ENCODE data around the gene LMO4. TPM values are rescaled to one million over a fixed set of nuclear protein-coding genes. Genes with fewer than 3 reads are reported as not detected.

The LMO4 gene
- total RNA-seq, 1 experiment from 2014 or later = 38.5 TPM

DNA sequence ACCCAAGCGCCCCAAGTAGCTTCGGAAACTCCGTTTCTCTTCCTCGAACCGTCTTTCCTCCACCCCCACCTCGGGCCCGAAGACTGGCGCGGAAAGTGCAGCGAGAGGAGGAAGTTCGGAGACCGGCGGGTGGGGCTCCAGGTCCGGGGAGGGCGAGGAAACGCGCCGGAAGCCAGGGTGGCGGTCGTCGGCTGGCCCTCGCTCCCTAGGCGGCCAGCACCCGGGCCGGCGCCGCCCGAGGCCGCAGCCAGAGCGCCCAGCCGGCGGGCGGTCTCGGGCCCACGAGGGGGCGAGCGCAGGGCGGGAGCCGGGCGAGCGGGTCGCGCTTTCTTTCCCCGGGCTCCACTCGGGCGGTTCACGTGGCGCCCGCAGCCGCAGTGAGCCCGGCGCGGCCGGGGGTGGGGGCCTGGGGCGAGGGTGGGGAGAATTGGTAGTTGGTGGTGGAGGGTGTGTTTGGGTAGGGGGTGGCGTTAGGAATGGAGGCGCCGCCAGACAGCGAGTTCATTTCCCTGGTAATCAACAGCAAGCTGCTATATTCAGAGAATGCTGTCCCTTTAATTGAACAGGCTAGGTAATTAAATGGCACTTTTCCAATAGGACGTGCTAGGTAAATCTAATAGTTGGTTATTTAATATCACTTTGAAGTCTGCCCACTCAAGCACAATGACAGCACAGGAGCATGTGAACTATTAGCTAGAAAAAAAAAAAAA, 6.7 kb downstream of the LMO4 start:
- ATAC-seq (peak; percentile 49), DNase-seq (ENCODE audit: low read depth, low spot score) (no peak)
- ChIA-PET CTCF (interaction anchor here (1.2 kb wide), 1 partner anchor 9 kb away, joined by 5 read pairs; no protein-coding TSS in a partner anchor), RAD21 (ENCODE audit: low non-redundant PET in 1 of 2, low total read pairs in 2 of 2, uncharacterized antibody in 2 of 2, unreplicated experiment in 2 of 2) (no interaction called here), POLR2A (interaction anchor here (0.6 kb wide), 1 partner anchor 1818 kb away, joined by 4 read pairs; no protein-coding TSS in a partner anchor)
- Histone ChIP-seq H2AFZ (ENCODE audit: low read depth, low read length, poor library complexity, severe bottlenecking) (no peak overlapping the region), H3K4me2 (ENCODE audit: low read length) (peak overlapping the region; percentile 82), H3K9me3 (ENCODE audit: control insufficient read depth in 1 of 2, insufficient read depth in 1 of 2, low read depth in 1 of 2, low read length in 2 of 2) (no peaks in the 10 kb centered on the region), H3K79me2 (ENCODE audit: insufficient read depth, low read length) (peaks cover 28% of the 10 kb centered on the region), H3K9ac (ENCODE audit: low read length) (peak overlapping the region; percentile 74), H3K9me2 (ENCODE audit: insufficient read depth) (no peaks in the 10 kb centered on the region), H3K27me3 (ENCODE audit: insufficient read depth, low read length) (no peaks in the 10 kb centered on the region), H4K20me1 (ENCODE audit: insufficient read depth) (no peaks in the 10 kb centered on the region), H3K4me3 (replicated peaks in 1 of 2; ENCODE audit: low read depth in 1 of 2, low read length in 2 of 2) (peak overlapping the region; percentile 49 to 66), H3K27ac (ENCODE audit: low read depth, low read length) (peak overlapping the region; percentile 62), H3K4me1 (ENCODE audit: control insufficient read depth in 1 of 2, insufficient read depth in 2 of 2, low read length in 2 of 2) (peaks cover 23 to 34% of the 10 kb centered on the region in 2 experiments), H3K36me3 (ENCODE audit: control insufficient read depth in 1 of 2, insufficient read depth in 2 of 2, low read length in 2 of 2) (peaks cover 5 to 7% of the 10 kb centered on the region in 2 experiments; a peak in 3 of 4 replicates)
- TF ChIP-seq ZFX (IDR thresholded peaks at IDR 0.05) (peak; percentile 66; the same call in 1 of the 2 replicates), TCF7L2 (IDR thresholded peaks at IDR 0.05; ENCODE audit: borderline replicate concordance, extremely low read depth, insufficient read depth, insufficient read length) (no peak), MAX (IDR thresholded peaks at IDR 0.05) (peak; percentile 36; the same call in 1 of the 2 replicates), POLR2AphosphoS5 (IDR thresholded peaks at IDR 0.05; ENCODE audit: low read depth, low read length) (peak; percentile 41; the same call in 1 of the 2 replicates), CBX3 (IDR thresholded peaks at IDR 0.05; ENCODE audit: low read depth) (no peak), POLR2A (IDR thresholded peaks at IDR 0.05; ENCODE audit: borderline replicate concordance, extremely low read depth, insufficient read depth, insufficient read length) (peak; percentile 23), SP1 (IDR thresholded peaks at IDR 0.05; ENCODE audit: low read depth) (0 out of 2 replicates have a peak, but pooled peaks have one; percentile 4), SIN3A (IDR thresholded peaks at IDR 0.05; ENCODE audit: low read depth) (0 out of 2 replicates have a peak, but pooled peaks have one; percentile 23), CEBPB (IDR thresholded peaks at IDR 0.05; ENCODE audit: low read depth) (no peak)
- TF ChIP-seq, protein P1, sequence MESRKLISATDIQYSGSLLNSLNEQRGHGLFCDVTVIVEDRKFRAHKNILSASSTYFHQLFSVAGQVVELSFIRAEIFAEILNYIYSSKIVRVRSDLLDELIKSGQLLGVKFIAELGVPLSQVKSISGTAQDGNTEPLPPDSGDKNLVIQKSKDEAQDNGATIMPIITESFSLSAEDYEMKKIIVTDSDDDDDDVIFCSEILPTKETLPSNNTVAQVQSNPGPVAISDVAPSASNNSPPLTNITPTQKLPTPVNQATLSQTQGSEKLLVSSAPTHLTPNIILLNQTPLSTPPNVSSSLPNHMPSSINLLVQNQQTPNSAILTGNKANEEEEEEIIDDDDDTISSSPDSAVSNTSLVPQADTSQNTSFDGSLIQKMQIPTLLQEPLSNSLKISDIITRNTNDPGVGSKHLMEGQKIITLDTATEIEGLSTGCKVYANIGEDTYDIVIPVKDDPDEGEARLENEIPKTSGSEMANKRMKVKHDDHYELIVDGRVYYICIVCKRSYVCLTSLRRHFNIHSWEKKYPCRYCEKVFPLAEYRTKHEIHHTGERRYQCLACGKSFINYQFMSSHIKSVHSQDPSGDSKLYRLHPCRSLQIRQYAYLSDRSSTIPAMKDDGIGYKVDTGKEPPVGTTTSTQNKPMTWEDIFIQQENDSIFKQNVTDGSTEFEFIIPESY (IDR thresholded peaks at IDR 0.05; ENCODE audit: extremely low read depth, insufficient replicate concordance, low read length) = no peak
- BruUV-seq (replicated peaks) = no TSS peak
- intact Hi-C loops (cut with micrococcal nuclease) = no loop called here
